HG03280 (cell line): Measurements from ENCODE around the gene MAML2.
A peak's percentile ranks its signal among the peaks of the same experiment; 100 is the strongest.

Experiments used
- ATAC-seq: cut with Tn5 transposase; IDR thresholded peaks from one replicate; pipeline ENCODE4 v1.9.1; 2021; ENCODE audit warnings: mild to moderate bottlenecking, moderate library complexity; ENCODE audit not compliant: unreplicated experiment

MAML2 gene

GRCh38 chr11:96162816-96163499, 180.0 kb downstream of the MAML2 start:
- no peak for ATAC-seq

GRCh38 chr11:96161307-96162089, 181.5 kb downstream of the MAML2 start:
- no peak for ATAC-seq

GRCh38 chr11:96160732-96161306, 182.2 kb downstream of the MAML2 start:
- no peak for ATAC-seq

GRCh38 chr11:96159968-96160367, 183.0 kb downstream of the MAML2 start:
- no peak for ATAC-seq

GRCh38 chr11:96158126-96158525, 184.9 kb downstream of the MAML2 start:
- ATAC-seq, result no peak

- ATAC-seq, result no peak
Observed at GRCh38 chr11:96157517-96157873, 185.5 kb downstream of the MAML2 start.

GRCh38 chr11:96156379-96156722, 186.6 kb downstream of the MAML2 start:
- no peak for ATAC-seq

- ATAC-seq, result peak; percentile 40
Observed at GRCh38 chr11:96155627-96156378, 187.2 kb downstream of the MAML2 start.

- ATAC-seq, result no peak
Observed at GRCh38 chr11:96154802-96155520, 188.0 kb downstream of the MAML2 start.

- no peak for ATAC-seq
Observed at GRCh38 chr11:96152623-96153022, 190.4 kb downstream of the MAML2 start.

GRCh38 chr11:96151501-96151900, 191.5 kb downstream of the MAML2 start:
- ATAC-seq, result no peak

- no peak for ATAC-seq
Observed at GRCh38 chr11:96150609-96151008, 192.4 kb downstream of the MAML2 start.

- no peak for ATAC-seq
Observed at GRCh38 chr11:96149743-96150555, 193.0 kb downstream of the MAML2 start.

- ATAC-seq, result no peak
Observed at GRCh38 chr11:96147906-96148486, 195.0 kb downstream of the MAML2 start.

- ATAC-seq, result no peak
Observed at GRCh38 chr11:96147186-96147585, 195.8 kb downstream of the MAML2 start.

GRCh38 chr11:96146765-96147164, 196.2 kb downstream of the MAML2 start:
- no peak for ATAC-seq

- no peak for ATAC-seq
Observed at GRCh38 chr11:96145163-96145585, 197.8 kb downstream of the MAML2 start.

- ATAC-seq, result no peak
Observed at GRCh38 chr11:96144553-96144952, 198.4 kb downstream of the MAML2 start.

GRCh38 chr11:96143041-96143521, 199.9 kb downstream of the MAML2 start:
- no peak for ATAC-seq
